ENCODE measurements around the gene IGFBP1. TPM values are rescaled to one million over a fixed set of nuclear protein-coding genes. Genes with fewer than 3 reads are reported as not detected.

The IGFBP1 gene
- total and polyA plus RNA-seq, 2 of the 13 experiments (the other 11 are each of a cell fraction or from before 2014, with no cell fraction given): 5.4 to 885 TPM

DNA sequence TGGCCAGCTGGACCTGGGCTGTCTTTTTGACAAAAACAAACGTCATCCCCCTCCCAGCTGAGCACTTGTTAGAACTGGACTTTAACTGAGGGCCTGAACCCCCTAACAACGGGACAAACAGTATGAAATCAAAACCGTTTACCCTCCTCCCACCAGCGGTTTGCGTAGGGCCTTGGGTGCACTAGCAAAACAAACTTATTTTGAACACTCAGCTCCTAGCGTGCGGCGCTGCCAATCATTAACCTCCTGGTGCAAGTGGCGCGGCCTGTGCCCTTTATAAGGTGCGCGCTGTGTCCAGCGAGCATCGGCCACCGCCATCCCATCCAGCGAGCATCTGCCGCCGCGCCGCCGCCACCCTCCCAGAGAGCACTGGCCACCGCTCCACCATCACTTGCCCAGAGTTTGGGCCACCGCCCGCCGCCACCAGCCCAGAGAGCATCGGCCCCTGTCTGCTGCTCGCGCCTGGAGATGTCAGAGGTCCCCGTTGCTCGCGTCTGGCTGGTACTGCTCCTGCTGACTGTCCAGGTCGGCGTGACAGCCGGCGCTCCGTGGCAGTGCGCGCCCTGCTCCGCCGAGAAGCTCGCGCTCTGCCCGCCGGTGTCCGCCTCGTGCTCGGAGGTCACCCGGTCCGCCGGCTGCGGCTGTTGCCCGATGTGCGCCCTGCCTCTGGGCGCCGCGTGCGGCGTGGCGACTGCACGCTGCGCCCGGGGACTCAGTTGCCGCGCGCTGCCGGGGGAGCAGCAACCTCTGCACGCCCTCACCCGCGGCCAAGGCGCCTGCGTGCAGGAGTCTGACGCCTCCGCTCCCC is at the start of gene IGFBP1 (continued):
- TF ChIP-seq GPBP1L1 (CRISPR knock-in tag; IDR thresholded peaks at IDR 0.05) (no peak), TBX2 (CRISPR knock-in tag; IDR thresholded peaks at IDR 0.05; ENCODE audit: borderline replicate concordance) (peak; percentile 90), GPN1 (CRISPR knock-in tag; IDR thresholded peaks at IDR 0.05; ENCODE audit: borderline replicate concordance) (no peak), BCL3 (CRISPR knock-in tag; IDR thresholded peaks at IDR 0.05) (peak; percentile 74; the same call in 1 of the 2 replicates), TFE3 (CRISPR knock-in tag; IDR thresholded peaks at IDR 0.05) (no peak; the same call in 1 of the 2 replicates), AFF4 (CRISPR knock-in tag; IDR thresholded peaks at IDR 0.05) (peak; percentile 99), POGZ (CRISPR knock-in tag; IDR thresholded peaks at IDR 0.05) (peak; percentile 66; the same call in 1 of the 2 replicates), ESRRA (CRISPR knock-in tag; IDR thresholded peaks at IDR 0.05; ENCODE audit: low read depth) (peak; percentile 70; the same call in 1 of the 2 replicates), THAP7 (CRISPR knock-in tag; IDR thresholded peaks at IDR 0.05) (peak; percentile 95; the same call in 1 of the 2 replicates), ATF1 (CRISPR knock-in tag; IDR thresholded peaks at IDR 0.05) (no peak), HOXA3 (CRISPR knock-in tag; IDR thresholded peaks at IDR 0.05) (peak; percentile 87), ZC3H13 (CRISPR knock-in tag; IDR thresholded peaks at IDR 0.05) (peak; percentile 100), ZNF879 (CRISPR knock-in tag; IDR thresholded peaks at IDR 0.05) (peak; percentile 85), ATF5 (CRISPR knock-in tag; IDR thresholded peaks at IDR 0.05; ENCODE audit: low read depth) (peak; percentile 83; the same call in 1 of the 2 replicates)
- TF ChIP-seq, protein P1, sequence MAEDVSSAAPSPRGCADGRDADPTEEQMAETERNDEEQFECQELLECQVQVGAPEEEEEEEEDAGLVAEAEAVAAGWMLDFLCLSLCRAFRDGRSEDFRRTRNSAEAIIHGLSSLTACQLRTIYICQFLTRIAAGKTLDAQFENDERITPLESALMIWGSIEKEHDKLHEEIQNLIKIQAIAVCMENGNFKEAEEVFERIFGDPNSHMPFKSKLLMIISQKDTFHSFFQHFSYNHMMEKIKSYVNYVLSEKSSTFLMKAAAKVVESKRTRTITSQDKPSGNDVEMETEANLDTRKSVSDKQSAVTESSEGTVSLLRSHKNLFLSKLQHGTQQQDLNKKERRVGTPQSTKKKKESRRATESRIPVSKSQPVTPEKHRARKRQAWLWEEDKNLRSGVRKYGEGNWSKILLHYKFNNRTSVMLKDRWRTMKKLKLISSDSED (CRISPR knock-in tag; IDR thresholded peaks at IDR 0.05): peak; percentile 91
- TF ChIP-seq, protein P2, sequence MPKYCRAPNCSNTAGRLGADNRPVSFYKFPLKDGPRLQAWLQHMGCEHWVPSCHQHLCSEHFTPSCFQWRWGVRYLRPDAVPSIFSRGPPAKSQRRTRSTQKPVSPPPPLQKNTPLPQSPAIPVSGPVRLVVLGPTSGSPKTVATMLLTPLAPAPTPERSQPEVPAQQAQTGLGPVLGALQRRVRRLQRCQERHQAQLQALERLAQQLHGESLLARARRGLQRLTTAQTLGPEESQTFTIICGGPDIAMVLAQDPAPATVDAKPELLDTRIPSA (CRISPR knock-in tag; IDR thresholded peaks at IDR 0.05; ENCODE audit: borderline replicate concordance): peak; percentile 91; the same call in 1 of the 2 replicates

Measured in HepG2 (cell line).